Nephron (organoid): ENCODE results near the gene EZH1.

Experiments
- H3K27ac Mint-ChIP-seq, 3 experiments: 2 replicates each; pipeline ENCODE4 v1.8.0; 2020; ENCODE audit warnings: mixed read lengths in 3 of 3, mild to moderate bottlenecking in 2 of 3, moderate library complexity in 1 of 3
- H3K27me3 Mint-ChIP-seq: 2 replicates; pipeline ENCODE4 v1.8.0; 2021; ENCODE audit warnings: low read depth, mild to moderate bottlenecking, moderate library complexity, mixed read lengths
- H3K36me3 Mint-ChIP-seq: 2 replicates; pipeline ENCODE4 v1.8.0; 2020; ENCODE audit warnings: low read depth, mixed read lengths
- H3K4me1 Mint-ChIP-seq: 2 replicates; pipeline ENCODE4 v1.8.0; 2020; ENCODE audit warnings: mixed read lengths
- H3K4me3 Mint-ChIP-seq, 3 experiments: 2 replicates each; pipeline ENCODE4 v1.8.0; 2020; ENCODE audit warnings: mild to moderate bottlenecking in 3 of 3, mixed read lengths in 3 of 3, moderate library complexity in 2 of 3
- H3K9me3 Mint-ChIP-seq: 2 replicates; pipeline ENCODE4 v1.8.0; 2020; ENCODE audit warnings: mixed read lengths
- TF ChIP-seq, protein P1 (sequence below), 3 experiments: fragments of 200-600 bp; sonication (generic); IDR thresholded peaks; one replicate each; pipeline ENCODE4 v1.5.0; 2021; ENCODE audit warnings: antibody characterized with exemption in 3 of 3; ENCODE audit not compliant: unreplicated experiment in 3 of 3

EZH1 gene

GRCh38 chr17:42744806-42745617 lies at the start of gene EZH1:
Gene EZH1, minus strand, starts transcription at chr17:42745040. Its CDS starts 16,099 bp downstream, at chr17:42728941.
- Mint-ChIP-seq H3K4me1 (peaks cover 28% of the 10 kb centered on the region), H3K36me3 (no peaks in the 10 kb centered on the region), H3K9me3 (no peaks in the 10 kb centered on the region), H3K4me3 (peak within 1 kb of the TSS; percentile 88 to 97 (median 97)), H3K27ac (peak within 1 kb of the TSS; percentile 84 to 94 (median 92)), H3K27me3 (no peaks in the 10 kb centered on the region)
- TF ChIP-seq, protein P1, sequence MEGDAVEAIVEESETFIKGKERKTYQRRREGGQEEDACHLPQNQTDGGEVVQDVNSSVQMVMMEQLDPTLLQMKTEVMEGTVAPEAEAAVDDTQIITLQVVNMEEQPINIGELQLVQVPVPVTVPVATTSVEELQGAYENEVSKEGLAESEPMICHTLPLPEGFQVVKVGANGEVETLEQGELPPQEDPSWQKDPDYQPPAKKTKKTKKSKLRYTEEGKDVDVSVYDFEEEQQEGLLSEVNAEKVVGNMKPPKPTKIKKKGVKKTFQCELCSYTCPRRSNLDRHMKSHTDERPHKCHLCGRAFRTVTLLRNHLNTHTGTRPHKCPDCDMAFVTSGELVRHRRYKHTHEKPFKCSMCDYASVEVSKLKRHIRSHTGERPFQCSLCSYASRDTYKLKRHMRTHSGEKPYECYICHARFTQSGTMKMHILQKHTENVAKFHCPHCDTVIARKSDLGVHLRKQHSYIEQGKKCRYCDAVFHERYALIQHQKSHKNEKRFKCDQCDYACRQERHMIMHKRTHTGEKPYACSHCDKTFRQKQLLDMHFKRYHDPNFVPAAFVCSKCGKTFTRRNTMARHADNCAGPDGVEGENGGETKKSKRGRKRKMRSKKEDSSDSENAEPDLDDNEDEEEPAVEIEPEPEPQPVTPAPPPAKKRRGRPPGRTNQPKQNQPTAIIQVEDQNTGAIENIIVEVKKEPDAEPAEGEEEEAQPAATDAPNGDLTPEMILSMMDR (IDR thresholded peaks at IDR 0.05; ENCODE audit: unreplicated experiment in 3 of 3), result no peak

GRCh38 chr17:42792545-42792944 lies 47.7 kb upstream of the EZH1 start:
- no peaks in the 10 kb centered on the region for H3K9me3 Mint-ChIP-seq
- TF ChIP-seq, protein P1 (IDR thresholded peaks at IDR 0.05; ENCODE audit: unreplicated experiment in 3 of 3), result no peak
- peaks cover 16% of the 10 kb centered on the region for H3K4me1 Mint-ChIP-seq
- no peak overlapping the region for H3K4me3 Mint-ChIP-seq
- no peak overlapping the region for H3K27ac Mint-ChIP-seq
- H3K27me3 Mint-ChIP-seq, result peaks cover under 1% of the 10 kb centered on the region
- H3K36me3 Mint-ChIP-seq, result peaks cover 10% of the 10 kb centered on the region

DNA sequence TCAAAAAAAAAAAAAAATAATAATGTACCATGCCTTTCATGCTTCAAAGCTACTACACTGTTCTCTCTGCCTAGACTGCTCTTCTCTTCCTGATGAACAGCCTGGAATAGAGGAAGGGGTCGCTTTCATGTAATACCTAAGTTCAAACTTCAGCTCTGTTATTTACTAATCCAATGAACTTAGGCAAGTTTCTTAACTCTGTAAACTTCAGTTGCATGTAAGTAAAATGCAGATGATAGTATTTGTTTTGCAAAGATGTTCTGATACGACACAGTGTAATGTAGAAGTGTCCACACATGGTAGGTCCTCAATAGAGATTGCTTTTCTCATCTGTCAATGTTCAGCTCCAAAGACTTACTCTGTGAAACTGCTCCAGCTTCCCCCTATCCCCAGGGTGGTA lies 47.1 kb upstream of the EZH1 start:
- Mint-ChIP-seq H3K36me3 (peaks cover 10% of the 10 kb centered on the region), H3K27me3 (peaks cover 3% of the 10 kb centered on the region), H3K4me1 (peaks cover 10% of the 10 kb centered on the region), H3K9me3 (no peaks in the 10 kb centered on the region), H3K4me3 (no peak overlapping the region), H3K27ac (no peak overlapping the region)
- TF ChIP-seq, protein P1 (IDR thresholded peaks at IDR 0.05; ENCODE audit: unreplicated experiment in 3 of 3), result no peak

DNA sequence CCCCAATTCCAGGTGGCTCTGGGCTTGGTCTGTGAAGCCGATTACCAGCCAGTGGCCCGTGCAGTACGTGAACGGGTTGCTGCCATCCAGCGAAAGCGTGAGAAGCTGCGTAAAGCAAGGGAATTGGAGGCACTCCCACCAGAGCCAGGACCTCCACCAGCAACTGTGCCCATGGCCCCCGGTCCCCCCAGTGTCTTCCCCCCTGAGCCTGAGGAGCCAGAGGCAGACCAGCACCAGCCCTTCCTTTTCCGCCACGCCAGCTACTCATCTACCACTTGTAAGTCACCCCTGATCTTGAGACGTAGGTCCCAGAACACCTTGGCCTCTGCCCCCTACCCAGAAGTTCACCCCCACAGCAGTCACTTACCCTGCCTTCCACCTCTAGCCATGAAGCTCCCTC lies 42.4 kb upstream of the EZH1 start:
- H3K27me3 Mint-ChIP-seq, result peaks cover 23% of the 10 kb centered on the region
- TF ChIP-seq, protein P1 (IDR thresholded peaks at IDR 0.05; ENCODE audit: unreplicated experiment in 3 of 3), result no peak
- H3K27ac Mint-ChIP-seq, result no peak overlapping the region
- H3K9me3 Mint-ChIP-seq, result no peaks in the 10 kb centered on the region
- H3K4me3 Mint-ChIP-seq, result no peak overlapping the region
- peaks cover 6% of the 10 kb centered on the region for H3K4me1 Mint-ChIP-seq
- peaks cover 3% of the 10 kb centered on the region for H3K36me3 Mint-ChIP-seq

DNA sequence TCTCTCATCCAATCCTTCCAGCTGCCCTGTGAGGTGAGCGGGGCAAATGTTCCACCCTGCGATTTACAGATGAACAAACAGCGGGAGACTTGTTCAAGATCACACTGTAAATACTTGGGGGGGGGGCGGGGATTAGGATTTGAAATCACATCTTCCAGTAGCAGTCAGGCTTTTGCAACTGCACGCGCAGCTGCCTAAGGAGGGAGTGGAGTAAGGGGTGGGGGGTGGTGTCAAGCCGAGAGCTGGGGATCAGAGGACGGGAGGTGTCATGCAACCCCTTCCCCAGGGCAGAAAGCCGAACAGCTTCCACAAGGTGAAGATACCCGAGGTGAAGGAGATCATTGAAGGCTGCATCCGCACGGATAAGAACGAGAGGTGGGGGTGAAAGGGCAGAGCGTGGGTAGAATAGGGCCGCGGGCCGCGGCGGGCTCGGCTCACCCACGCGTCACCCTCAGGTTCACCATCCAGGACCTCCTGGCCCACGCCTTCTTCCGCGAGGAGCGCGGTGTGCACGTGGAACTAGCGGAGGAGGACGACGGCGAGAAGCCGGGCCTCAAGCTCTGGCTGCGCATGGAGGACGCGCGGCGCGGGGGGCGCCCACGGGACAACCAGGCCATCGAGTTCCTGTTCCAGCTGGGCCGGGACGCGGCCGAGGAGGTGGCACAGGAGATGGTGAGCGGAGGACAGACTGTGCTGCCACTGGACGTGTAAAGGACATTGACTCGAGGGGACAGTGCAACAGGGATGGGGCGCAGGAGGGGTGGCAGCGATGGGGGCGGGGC lies 40.2 kb upstream of the EZH1 start:
- Mint-ChIP-seq H3K4me1 (peaks cover 6% of the 10 kb centered on the region), H3K9me3 (no peaks in the 10 kb centered on the region), H3K27me3 (peaks cover 38% of the 10 kb centered on the region), H3K36me3 (peaks cover 3% of the 10 kb centered on the region), H3K4me3 (no peak overlapping the region), H3K27ac (no peak overlapping the region)
- TF ChIP-seq, protein P1 (IDR thresholded peaks at IDR 0.05; ENCODE audit: unreplicated experiment in 3 of 3), result no peak
